Measurements from ENCODE around the gene CEP128.
"Not testable (repeated sequence)": the region's sequence is repeated elsewhere in the genome, so short reads cannot be mapped to it uniquely, and the experiment has no call there.

The CEP128 gene

DNA sequence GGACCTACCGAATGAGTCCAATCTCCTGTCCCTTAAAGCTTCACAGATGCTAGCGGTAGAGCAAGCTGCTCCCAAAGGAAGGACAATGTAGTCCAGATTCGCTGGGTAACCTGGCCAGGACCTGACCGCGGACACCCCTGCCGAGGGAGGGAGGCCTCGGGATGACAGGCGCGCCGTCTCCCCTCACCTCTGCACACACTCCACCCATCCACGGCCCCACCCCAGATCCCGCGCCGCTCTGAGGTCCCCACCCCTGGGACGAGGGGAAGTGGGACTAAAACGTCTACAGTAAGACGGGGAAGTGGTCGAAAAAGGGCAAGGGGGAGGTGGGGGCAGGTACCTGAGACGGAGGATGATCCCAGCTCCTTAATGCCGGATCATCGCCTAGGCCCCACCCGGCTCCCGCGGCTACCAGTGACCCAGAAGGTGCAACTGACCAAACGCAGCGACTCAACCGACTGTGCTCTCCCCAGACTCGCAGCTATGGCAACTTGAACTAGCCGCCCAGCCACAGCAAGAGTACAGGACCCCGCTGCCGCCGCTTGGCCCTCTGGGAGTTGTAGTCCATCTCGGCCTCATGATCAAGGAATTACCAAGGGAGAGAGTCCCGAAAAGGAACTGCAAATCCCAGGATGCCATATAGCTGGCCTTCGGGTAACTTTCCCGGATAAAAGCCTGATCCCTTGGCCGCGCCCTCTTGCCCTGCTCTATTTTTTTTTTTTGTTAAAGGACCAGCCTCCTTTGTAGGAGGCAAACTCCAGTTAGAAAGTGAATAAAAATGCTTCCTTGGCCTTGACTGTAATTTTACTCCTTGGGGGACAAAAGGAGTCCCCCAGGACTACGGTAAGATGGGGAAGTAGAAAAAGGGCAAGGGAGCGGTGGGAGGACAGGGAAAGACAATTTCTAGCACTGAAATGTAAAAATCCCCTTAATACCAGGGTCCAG is at the start of gene CEP128:
Gene CEP128 (minus strand): TSS at position 498 of the 945 bp plus-strand sequence.
- peak; percentile 96 to 99 (median 98) for DNase-seq

DNA sequence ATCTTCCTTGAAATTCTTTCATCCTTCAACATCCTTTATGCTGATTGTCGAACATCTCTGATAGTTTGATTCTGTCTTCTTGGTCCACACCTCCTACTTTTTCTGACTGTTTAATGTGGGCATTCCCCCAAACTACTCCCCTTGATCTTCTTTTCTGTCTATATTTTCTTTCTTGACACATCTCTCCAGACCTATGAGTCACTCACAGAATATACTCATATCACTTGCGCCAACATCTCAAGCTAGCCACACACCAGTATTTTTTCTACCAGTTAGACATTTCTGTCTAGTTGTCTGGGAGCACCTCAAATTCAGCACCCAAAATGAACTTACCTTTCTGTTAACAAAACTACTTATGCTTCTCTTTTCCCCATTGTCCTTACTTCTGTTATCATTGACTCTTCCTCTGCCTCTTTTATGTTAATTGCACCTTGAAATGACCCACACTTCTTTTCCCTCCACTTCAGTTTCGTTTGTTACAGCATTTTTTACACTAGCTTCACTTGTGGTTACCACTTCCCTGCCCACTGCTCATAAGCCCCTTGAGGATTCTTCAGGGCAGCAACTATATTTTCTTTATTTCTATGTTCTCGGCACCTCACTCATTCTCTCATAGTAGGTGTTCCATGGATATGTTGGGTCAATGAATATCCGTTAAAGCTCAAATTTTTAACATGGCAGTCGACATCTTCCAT is 47.3 kb upstream of the CEP128 start:
- no peak for DNase-seq

DNA sequence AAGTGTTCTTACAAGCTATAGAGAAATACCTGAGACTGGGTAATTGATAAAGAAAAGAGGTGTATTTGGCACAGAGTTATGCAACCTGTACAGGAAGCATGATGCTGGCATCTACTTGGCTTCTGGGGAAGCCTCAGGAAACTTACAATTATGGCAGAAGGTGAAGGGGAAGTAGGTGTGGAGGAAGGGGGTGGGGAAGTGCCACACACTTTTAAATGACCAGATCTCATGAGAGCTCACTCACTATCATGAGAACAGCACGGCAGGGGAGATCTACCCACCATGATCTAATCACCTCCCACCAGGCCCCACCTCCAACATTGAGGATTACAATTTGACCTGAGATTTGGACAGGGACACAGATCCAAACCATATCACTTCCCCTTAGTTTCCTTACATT is 46.7 kb upstream of the CEP128 start:
- no peak for DNase-seq

DNA sequence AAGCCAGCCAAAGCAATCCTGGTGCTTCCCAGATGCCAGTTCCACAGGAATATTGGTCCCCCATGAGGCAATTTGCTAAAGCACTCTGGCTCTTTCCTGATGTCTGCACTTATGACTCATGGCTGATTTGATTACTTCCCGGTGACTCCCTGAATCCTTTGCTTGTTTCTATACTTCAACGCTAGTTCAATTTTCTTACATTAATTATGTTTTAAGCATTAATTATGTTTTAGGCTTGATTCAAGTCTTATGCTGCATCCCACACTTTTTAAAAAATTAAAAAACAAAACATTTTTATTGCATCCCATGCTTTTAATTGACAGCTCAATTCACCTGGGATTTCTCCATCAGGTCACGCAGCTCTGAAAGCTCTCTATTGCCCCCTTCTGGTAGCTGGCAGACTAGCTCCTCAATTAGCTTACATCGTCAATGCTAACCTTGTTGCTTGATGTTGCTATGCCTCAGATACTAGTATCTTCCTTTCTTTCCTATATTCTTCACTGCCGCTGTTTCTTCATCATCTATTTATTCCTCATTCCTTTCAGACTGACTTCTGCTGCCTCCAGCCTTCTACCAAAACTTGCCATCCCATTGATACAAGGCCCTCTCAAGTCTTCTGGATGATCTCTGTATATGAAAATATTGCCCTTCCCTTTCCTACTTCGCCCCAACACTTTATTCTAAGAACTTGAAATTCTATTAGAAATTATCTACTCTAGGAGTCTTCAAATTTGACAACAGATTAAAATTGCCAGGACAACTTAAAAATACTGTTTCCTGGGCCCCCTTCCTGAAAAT is 45.9 kb upstream of the CEP128 start:
- peak; percentile 69 to 94 (median 91) for DNase-seq

DNA sequence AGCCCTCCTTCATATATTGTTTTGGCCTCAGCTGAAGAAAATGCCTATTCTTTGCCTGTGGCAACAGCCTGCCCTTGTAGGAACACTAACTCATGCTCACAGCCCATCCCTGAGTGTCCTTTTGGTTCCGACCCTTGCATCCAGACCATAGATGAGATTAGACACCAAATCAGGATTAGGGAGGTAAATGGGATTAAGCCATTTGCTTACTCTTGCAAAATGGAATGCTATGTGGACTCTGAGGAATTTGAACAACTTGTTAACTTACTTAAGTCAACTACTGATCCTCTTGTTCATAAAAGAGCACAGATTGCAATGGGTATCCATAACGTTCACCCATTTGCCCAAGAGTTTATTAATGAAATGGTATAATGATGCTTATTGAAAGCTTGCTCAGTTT is 41.2 kb upstream of the CEP128 start:
- DNase-seq = no peak

DNA sequence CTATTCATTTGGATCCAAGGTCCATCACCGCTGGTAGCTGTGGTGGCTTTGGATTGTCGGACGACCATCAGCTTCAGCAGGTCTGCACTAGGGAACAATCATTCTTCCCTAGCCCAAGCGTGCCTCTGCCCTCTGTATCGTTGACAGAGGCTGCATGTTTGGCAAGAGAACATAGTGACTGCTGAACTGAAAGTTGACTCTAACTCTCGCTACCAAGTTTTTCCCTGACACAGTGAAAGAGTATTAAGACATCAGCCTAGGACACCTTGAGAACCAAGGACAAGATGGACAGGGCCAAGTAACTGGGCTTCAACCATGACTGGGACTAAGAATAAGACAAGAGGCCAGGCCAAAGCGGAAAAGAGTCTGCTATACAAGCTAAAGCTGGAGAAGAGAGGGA is 40.1 kb upstream of the CEP128 start:
- DNase-seq = no peak

DNA sequence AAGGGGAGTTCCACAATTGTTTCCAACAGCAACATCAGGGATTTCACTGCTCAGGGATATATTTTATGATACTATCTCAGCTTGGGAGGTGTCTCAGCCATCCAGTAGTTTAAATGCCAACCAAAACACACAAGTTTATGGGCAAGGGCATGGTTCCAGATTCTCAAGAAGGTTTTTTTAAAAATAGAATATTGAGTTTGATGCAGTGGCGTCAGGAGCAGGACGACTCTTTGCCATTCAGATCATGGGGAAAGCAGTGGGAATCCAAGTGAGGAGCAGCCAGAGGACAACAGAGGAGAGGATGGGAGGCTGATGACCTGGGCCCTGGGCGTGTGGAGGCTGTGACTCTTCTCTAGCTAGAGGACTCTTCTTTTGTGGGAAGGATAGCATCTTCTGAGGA is 39.6 kb upstream of the CEP128 start:
- DNase-seq = no peak

DNA sequence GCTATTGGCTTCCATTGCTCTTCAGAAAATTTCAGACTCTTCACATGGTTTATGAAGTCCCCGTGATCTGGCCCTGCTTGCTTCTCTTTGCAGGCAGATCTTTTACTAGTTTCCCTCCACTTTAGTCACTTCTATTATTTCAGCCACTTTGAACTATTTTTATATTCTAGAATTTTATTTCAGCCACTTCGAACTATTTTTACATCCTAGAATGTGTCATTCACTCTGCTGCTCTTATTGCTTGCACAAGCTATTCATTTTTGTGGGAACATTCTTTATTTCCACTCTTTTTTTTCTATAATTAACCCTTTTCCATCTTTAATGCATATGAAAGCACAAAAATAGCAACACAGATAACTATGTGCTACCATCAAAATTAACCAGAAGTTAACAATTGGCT is 38.4 kb upstream of the CEP128 start:
- DNase-seq = no peak

DNA sequence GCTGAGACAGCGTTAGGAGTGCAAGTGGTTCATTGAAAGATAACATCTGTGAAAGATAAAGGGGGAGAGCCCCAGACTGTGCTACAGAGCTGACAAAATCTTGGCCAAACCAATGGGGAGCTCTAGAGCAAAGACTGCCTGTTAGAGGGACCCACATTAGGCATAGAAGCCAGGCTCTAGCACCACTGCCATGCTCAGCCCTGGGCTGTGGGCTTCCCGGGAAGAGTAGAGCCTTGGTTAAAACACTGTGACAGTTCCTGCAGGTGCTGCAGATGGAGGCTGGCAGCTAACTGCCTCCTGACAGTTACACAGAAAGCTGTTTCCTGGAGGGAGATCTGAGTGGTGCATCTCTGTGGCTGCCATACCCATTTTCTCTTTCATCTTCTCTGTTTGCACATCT is 36.9 kb upstream of the CEP128 start:
- DNase-seq = no peak

DNA sequence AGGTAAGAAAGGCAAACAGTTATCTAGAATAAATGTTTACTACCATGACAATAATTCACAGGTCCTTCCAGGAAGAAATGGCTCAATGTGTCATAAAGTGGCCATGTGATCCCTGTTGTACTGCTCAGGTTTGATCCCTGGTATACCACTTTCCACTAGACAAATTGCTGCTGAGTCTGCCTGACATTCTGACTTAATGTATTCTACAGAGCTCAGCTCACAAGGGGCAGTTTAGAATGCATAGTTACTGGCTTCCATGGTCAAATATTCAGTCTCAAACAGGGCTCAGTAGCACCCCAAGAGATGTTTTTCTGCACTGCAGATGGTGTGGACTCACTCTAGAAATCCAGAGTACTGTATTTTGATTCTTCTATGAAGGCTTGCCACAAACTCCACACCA is 35.7 kb upstream of the CEP128 start:
- no peak for DNase-seq

DNA sequence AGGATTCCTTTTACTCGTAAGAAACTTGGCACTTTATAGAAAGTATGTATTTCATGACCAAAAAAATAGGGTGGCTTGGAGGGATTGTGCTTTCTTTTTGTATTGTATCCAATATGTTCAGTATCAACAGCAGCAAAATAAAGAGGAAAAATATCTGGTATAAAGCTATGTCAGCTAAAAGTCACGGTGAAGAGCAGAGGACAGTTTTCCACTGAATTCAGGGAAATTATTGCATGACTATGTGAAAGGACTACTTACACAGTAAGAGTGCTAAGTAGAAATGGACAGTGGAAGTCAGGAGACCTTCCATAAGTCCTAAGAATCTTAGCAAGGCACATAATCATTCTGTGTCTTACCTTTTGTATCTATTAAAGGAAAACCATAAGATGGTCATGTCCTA is 33.1 kb upstream of the CEP128 start:
- DNase-seq = no peak

DNA sequence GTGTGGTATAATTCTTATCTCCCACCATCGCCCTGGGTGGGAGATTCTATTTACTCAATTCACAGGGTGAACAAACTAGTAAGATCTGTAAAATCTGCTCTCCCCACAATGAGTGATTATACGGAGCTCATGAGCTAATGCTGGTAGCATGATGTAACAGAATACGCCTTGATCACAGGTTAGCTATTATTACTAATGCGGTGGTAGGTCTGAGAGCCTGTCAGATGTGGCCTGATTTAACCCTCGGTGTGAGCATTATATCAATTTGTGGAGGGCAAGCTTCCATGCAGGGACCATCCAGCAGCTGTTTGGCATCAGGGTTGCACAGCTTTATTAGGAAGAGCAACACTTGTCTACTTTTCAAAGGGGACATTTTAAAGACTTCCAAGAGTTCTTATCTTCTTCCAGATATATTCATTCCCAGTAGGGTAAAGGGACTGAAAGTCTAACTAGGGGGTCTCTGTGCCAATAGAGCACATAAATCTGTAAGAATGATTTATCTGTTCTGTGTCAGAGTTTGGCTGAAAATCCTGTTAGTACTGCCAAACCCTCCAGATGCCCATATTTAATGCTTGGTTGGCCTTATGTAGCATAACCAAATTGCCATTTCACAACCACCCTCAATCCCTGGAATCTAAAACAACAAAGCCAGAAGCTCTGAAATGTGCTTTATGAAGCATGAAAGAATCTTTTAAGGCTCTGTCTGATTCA is 32.5 kb upstream of the CEP128 start:
- peak in 1 of 3 experiments; percentile 10 for DNase-seq

DNA sequence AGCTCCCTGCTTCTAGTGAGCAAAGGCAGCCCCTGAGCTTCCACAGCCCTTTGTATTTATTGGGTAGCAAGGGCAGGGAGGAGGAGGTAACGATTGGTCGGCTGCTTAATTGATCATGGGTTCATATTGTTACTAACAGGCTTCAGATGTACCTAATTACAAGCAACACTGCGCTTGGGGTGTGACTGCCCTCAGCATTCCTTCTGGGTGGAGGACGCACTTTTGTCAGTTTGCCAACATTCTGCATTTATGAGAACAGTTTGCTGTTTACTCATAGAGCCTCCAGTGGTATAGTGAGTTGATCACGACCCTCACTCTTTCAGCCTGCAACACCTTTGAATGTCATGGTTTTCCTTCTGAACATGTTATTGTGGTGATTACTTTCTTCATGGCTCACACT is 23.5 kb upstream of the CEP128 start:
- no peak for DNase-seq

DNA sequence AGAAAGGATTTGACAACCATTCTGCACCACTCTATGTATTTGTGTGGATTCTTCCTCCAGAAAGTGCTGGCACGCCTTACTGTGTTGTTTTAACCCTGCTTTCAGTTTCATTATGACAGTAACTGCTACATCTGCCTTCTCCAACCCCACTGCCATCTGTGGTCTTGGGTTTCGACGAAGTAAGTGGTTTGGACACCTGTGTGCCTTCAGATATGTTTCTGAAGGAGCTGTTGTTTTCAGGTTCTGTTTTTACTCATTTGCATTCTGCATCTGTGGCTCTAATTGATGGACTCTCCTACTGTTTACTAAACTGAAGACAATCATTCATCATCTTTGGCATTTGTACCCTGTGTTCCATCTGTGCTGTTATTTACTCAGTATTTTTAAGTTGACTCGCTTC is 18.0 kb upstream of the CEP128 start:
- DNase-seq = peak; percentile 41 to 76 (median 47)

DNA sequence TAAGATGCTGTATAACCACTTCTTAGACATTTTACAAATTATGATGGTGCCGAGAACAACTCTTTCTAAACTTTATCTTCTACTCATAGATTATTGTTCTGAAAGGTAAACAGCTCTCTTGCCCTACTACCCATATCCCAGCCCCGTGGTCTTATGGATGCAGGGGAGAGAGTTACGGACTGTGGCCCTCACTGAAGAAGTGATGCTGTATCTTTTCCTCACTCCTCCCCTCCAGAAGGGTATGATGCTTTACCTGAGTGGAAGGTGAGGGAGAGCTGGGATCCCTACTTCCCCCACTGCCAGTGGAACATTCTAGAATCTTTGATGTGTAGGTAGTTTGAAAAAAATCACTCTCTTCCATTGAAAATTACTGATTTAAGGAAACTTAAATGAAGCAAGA is 17.4 kb upstream of the CEP128 start:
- no peak for DNase-seq

DNA sequence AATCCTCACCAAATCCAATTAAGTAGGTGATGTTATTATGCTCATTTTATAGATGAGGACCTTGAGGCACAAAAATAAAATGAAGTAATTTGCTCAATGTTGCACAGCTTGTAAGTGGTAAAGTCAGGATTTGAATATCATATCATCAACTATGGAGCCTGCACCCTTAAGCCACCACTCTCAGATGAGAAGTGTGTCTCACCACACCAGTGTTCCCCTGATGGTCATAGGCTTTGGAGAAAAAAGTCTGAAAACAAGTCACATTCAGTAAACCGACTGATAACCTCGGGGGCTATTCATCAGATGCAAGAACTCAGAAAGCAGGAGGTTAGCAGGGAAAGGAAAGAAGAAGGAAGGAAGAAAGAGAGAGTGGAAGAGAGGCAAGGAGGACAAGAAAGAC is 16.7 kb upstream of the CEP128 start:
- peak in 1 of 3 experiments; percentile 32 for DNase-seq

DNA sequence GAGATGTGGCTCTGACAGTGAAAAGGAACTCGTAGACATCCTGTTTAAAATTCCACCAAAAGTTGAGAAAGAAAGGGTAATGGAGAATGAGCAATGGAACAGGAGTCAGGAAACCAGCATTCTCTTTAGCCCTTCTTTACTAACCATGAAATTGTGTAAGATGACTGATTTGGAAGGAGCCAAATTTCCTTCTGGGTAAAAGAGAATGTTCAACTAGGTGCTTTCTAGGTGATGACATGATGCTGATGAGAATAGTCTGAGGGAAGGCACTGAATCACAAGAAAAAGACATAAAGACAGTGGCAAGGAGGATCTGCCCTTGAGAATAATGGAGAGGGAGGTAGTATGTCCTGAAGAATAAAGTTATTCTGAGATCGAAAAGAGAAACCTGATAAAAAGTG is 16.1 kb upstream of the CEP128 start:
- DNase-seq = no peak

DNA sequence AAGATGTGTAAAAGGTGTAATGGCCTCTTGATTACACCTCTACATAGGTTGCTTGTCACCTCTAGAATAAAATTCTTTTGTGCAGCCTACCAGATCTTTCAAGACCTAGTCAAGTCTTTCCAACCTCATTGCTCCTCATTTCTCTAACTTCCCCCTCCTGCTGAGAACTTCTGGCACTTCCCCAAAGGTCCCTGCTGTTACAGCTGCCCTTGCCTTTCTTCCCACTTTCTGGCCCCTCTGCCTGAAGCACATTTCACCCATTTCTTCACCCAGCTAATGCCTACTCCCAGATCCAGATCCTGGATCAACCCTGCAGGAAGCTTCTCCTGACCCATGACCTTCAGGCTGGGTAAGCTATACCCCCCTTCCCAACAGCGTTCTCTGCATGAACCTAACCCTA is 15.4 kb upstream of the CEP128 start:
- DNase-seq = no peak

DNA sequence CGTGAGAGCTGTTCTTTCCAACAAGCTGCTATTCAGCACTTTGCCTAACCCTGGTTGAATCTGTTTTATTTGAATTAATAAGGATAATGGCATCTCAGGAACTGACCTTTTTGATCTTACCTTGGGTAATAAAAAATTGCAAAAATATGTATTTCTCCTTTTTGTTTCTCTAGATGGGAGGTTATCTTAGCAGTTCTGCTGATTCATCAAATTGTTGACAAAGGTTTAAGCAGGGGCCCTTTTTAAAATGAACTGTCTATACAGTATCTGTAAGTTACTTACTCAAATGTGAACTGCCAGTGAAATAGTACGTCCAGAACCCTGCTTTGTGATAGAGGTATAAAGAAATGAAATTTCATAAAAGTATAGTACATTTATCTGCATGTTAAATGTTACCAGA is 14.6 kb upstream of the CEP128 start:
- DNase-seq = no peak

DNA sequence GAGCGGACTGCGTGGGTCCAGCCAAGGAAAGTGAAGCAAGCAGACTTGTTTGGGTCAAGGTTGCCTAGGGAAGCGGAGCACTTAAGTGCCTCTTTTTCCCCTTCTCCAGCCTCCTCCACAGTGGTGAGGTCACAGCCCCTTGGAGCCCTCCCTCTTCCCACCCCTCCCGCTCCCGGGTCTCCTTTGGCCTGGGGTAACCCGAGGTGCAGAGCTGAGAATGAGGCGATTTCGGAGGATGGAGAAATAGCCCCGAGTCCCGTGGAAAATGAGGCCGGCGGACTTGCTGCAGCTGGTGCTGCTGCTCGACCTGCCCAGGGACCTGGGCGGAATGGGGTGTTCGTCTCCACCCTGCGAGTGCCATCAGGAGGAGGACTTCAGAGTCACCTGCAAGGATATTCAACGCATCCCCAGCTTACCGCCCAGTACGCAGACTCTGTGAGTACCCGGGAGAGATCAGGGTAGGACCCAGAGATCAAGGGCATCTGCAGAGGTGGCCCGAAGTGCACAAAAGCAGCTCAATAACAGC is 13.9 kb upstream of the CEP128 start, which contains the start of gene TSHR:
Gene TSHR (plus strand): TSS at position 206 of the 526 bp plus-strand sequence. CDS start 60 bp downstream, at position 266.
- DNase-seq = peak in 1 of 3 experiments; percentile 28

DNA sequence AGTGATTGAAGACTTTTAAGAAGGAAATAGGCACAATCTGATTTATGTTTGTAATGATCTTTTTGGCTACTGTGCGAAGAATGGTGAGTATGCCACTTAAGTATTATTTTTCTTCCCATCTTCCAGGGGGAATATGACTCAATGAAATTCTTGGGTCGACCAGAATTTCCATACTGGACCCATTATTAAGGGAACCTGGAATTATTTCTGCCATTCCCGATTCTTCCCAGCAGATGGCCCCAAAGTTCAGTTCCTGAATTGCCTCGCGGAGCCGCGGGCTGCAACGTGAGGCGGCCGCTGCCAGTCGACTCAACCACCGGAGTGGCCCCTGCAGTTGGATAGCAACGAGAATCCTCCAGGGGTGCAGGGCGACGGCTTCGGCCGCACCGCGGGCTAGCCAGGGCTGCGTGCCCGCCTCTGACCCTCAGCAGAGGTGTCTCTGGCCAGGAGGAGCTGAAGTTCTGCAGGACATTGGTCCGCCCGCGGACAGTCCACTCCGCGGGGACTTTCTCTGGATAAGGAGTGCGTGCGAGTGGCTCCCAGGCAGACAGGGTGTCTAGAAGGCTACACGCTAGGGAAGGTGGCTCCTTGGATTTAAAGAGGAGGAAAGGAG is 13.3 kb upstream of the CEP128 start:
- peak; percentile 84 to 92 (median 91) for DNase-seq

DNA sequence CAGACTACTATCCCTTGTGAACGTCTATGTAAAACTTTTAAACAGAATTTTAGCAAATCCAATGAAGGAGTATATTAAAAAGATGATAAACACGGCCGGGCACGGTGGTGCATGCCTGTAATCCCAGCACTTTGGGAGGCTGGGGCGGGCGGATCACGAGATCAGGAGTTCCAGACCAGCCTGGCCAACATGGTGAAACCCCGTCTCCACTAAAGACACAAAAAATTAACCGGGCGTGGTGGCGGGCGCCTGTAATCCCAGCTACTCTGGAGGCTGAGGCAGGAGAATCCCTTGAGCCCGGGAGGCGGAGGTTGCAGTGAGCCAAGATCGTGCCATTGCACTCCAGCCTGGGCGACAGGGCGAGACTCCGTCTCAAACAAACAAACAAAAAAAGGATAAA is 11.7 kb upstream of the CEP128 start:
- not testable (repeated sequence) for DNase-seq

Data from NCI-H1417 (cell line).